ENCODE measurements around the gene ABCB4.
A peak's percentile ranks its signal among the peaks of the same experiment; 100 is the strongest.

GRCh38 chr7:87452279-87452678 is 23.2 kb downstream of the ABCB4 start:
- TF ChIP-seq CTCF (IDR thresholded peaks at IDR 0.05) (peak; percentile 35), EZH2 (IDR thresholded peaks at IDR 0.05) (no peak)
